NCI-H146 treated with DMSO at 0.1 percent for 48 hours (cell line): ENCODE results near the gene SPATA3.

Source experiments
- DNase-seq: peaks from one replicate; lab custom pipeline; 2025; ENCODE audit not compliant: unreplicated experiment; lab: John Stamatoyannopoulos, UW

The SPATA3 gene

GRCh38 chr2:230995821-230996220 lies at the start of gene SPATA3:
TSS of gene SPATA3 (plus strand) at chr2:230996121. CDS start at chr2:230996234, 113 bp downstream.
- no peak for DNase-seq

GRCh38 chr2:230946429-230947234 lies 49.3 kb upstream of the SPATA3 start:
- DNase-seq = no peak

GRCh38 chr2:230947235-230947576 lies 48.7 kb upstream of the SPATA3 start:
- DNase-seq = no peak

- no peak for DNase-seq
Measured at GRCh38 chr2:230947908-230948365, 48.0 kb upstream of the SPATA3 start.

- DNase-seq = no peak
Measured at GRCh38 chr2:230949966-230950873, 45.7 kb upstream of the SPATA3 start.

- DNase-seq = no peak
Measured at GRCh38 chr2:230950874-230951339, 45.0 kb upstream of the SPATA3 start.

GRCh38 chr2:230951396-230951795 lies 44.5 kb upstream of the SPATA3 start:
- DNase-seq = no peak

GRCh38 chr2:230952226-230952956 lies 43.5 kb upstream of the SPATA3 start:
- DNase-seq = no peak

GRCh38 chr2:230953845-230954244 lies 42.1 kb upstream of the SPATA3 start:
- no peak for DNase-seq

GRCh38 chr2:230954746-230955145 lies 41.2 kb upstream of the SPATA3 start:
- no peak for DNase-seq

GRCh38 chr2:230955163-230955737 lies 40.7 kb upstream of the SPATA3 start:
- DNase-seq = no peak

GRCh38 chr2:230956827-230957755 lies 38.8 kb upstream of the SPATA3 start:
- DNase-seq = no peak

GRCh38 chr2:230957756-230958391 lies 38.0 kb upstream of the SPATA3 start:
- DNase-seq = no peak

GRCh38 chr2:230958820-230959756 lies 36.8 kb upstream of the SPATA3 start:
- no peak for DNase-seq

GRCh38 chr2:230960026-230960425 lies 35.9 kb upstream of the SPATA3 start:
- DNase-seq = no peak

GRCh38 chr2:230961091-230961491 lies 34.8 kb upstream of the SPATA3 start:
- no peak for DNase-seq

- DNase-seq = no peak
Measured at GRCh38 chr2:230964136-230964730, 31.7 kb upstream of the SPATA3 start.

- DNase-seq = no peak
Measured at GRCh38 chr2:230967113-230967512, 28.8 kb upstream of the SPATA3 start.
